SK-N-SH treated with all-trans-retinoic acid at 6 μM for 48 hours (cell line): Measurements from ENCODE around the gene OLFM1.

Experiments
- ARNTL ChIP-seq: fragments of 450-650 bp; formaldehyde crosslinking; IDR thresholded peaks from 2 replicates; pipeline ENCODE4 v1.5.0; 2020; ENCODE audit warnings: low read depth, mild to moderate bottlenecking, moderate library complexity, borderline replicate concordance
- BACH2 ChIP-seq: fragments of 250-450 bp; sonication (Bioruptor Pico); IDR thresholded peaks from 2 replicates; pipeline ENCODE4 v1.9.0; 2021; ENCODE audit warnings: mild to moderate bottlenecking, borderline replicate concordance
- CREB5 ChIP-seq: fragments of 250-450 bp; sonication (Bioruptor Pico); IDR thresholded peaks from 2 replicates; pipeline ENCODE4 v1.5.1; 2020; ENCODE audit warnings: low read depth, mild to moderate bottlenecking, moderate library complexity
- ISL1 ChIP-seq: fragments of 250-450 bp; sonication (Bioruptor Pico); IDR thresholded peaks from 2 replicates; pipeline ENCODE4 v2.1.2; 2022; ENCODE audit warnings: mild to moderate bottlenecking, moderate library complexity
- PPARA ChIP-seq: fragments of 250-450 bp; sonication (Bioruptor Pico); IDR thresholded peaks from 2 replicates; pipeline ENCODE4 v1.5.0; 2020; ENCODE audit warnings: mild to moderate bottlenecking, borderline replicate concordance
- RARB ChIP-seq: fragments of 250-450 bp; sonication (Bioruptor Pico); IDR thresholded peaks from 2 replicates; pipeline ENCODE4 v1.8.0; 2021; ENCODE audit warnings: mild to moderate bottlenecking, moderate library complexity
- SNAI2 ChIP-seq: fragments of 250-450 bp; sonication (Bioruptor Pico); IDR thresholded peaks from 2 replicates; pipeline ENCODE4 v1.5.0; 2020; ENCODE audit warnings: mild to moderate bottlenecking, moderate library complexity
- TCF4 ChIP-seq: fragments of 250-450 bp; sonication (Bioruptor Pico); IDR thresholded peaks from 2 replicates; pipeline ENCODE4 v1.8.0; 2021; ENCODE audit warnings: mild to moderate bottlenecking, moderate library complexity, borderline replicate concordance
- TOX ChIP-seq: fragments of 250-450 bp; sonication (Bioruptor Pico); IDR thresholded peaks from 2 replicates; pipeline ENCODE4 v1.8.0; 2021; ENCODE audit warnings: mild to moderate bottlenecking, moderate library complexity, borderline replicate concordance
- ZFP3 ChIP-seq: fragments of 250-450 bp; sonication (Bioruptor Pico); IDR thresholded peaks from 2 replicates; pipeline ENCODE4 v1.5.0; 2020; ENCODE audit warnings: mild to moderate bottlenecking, moderate library complexity
- ZNF565 ChIP-seq: fragments of 450-650 bp; formaldehyde crosslinking; conservative IDR thresholded peaks from 2 replicates; pipeline ENCODE4 v1.5.0; 2020; ENCODE audit warnings: low read depth, mild to moderate bottlenecking, moderate library complexity
- ZNF70 ChIP-seq: fragments of 450-650 bp; formaldehyde crosslinking; IDR thresholded peaks from 2 replicates; pipeline ENCODE4 v1.5.0; 2020; ENCODE audit warnings: mild to moderate bottlenecking, moderate library complexity
- TF ChIP-seq, protein P1 (sequence below): fragments of 250-450 bp; sonication (Bioruptor Pico); IDR thresholded peaks from 2 replicates; pipeline ENCODE4 v1.5.1; 2021; ENCODE audit warnings: mild to moderate bottlenecking, moderate library complexity
- TF ChIP-seq, protein P2 (sequence below): fragments of 250-450 bp; sonication (Bioruptor Pico); IDR thresholded peaks from 2 replicates; pipeline ENCODE4 v1.8.0; 2020; ENCODE audit warnings: mild to moderate bottlenecking, moderate library complexity, borderline replicate concordance

DNA sequence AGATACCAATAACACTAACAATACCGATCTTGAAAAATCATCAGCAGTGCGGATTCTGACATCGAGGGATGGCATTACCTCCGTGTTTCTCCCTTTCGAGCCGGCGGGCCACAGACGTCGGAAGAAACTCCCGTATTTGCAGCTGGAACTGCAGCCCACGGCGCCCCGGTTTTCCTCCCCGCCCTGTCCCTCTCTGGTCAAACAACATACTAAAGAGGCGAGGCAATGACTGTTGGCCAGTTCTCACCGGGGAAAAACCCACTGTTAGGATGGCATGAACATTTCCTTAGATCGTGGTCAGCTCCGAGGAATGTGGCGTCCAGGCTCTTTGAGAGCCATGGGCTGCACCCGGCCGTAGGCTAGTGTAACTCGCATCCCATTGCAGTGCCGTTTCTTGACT lies 32.8 kb downstream of the OLFM1 start:
- no peak for TF ChIP-seq SNAI2 (CRISPR knock-in tag)
- TF ChIP-seq, protein P1, sequence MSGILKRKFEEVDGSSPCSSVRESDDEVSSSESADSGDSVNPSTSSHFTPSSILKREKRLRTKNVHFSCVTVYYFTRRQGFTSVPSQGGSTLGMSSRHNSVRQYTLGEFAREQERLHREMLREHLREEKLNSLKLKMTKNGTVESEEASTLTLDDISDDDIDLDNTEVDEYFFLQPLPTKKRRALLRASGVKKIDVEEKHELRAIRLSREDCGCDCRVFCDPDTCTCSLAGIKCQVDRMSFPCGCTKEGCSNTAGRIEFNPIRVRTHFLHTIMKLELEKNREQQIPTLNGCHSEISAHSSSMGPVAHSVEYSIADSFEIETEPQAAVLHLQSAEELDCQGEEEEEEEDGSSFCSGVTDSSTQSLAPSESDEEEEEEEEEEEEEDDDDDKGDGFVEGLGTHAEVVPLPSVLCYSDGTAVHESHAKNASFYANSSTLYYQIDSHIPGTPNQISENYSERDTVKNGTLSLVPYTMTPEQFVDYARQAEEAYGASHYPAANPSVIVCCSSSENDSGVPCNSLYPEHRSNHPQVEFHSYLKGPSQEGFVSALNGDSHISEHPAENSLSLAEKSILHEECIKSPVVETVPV: no peak
- no peak for TF ChIP-seq ZNF70
- TF ChIP-seq ARNTL (CRISPR knock-in tag): no peak
- TF ChIP-seq ISL1 (CRISPR knock-in tag): no peak
- TF ChIP-seq ZNF565 (CRISPR knock-in tag): no peak
- TF ChIP-seq CREB5 (CRISPR knock-in tag): no peak
- no peak for TF ChIP-seq TCF4 (CRISPR knock-in tag)
- TF ChIP-seq, protein P2, sequence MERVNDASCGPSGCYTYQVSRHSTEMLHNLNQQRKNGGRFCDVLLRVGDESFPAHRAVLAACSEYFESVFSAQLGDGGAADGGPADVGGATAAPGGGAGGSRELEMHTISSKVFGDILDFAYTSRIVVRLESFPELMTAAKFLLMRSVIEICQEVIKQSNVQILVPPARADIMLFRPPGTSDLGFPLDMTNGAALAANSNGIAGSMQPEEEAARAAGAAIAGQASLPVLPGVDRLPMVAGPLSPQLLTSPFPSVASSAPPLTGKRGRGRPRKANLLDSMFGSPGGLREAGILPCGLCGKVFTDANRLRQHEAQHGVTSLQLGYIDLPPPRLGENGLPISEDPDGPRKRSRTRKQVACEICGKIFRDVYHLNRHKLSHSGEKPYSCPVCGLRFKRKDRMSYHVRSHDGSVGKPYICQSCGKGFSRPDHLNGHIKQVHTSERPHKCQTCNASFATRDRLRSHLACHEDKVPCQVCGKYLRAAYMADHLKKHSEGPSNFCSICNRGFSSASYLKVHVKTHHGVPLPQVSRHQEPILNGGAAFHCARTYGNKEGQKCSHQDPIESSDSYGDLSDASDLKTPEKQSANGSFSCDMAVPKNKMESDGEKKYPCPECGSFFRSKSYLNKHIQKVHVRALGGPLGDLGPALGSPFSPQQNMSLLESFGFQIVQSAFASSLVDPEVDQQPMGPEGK (CRISPR knock-in tag): no peak
- no peak for TF ChIP-seq PPARA (CRISPR knock-in tag)
- no peak for TF ChIP-seq TOX
- no peak for TF ChIP-seq ZFP3 (CRISPR knock-in tag)
- TF ChIP-seq BACH2 (CRISPR knock-in tag): no peak
- no peak for TF ChIP-seq RARB (CRISPR knock-in tag)
